ENCODE measurements around the gene MTURN.

The MTURN gene

DNA sequence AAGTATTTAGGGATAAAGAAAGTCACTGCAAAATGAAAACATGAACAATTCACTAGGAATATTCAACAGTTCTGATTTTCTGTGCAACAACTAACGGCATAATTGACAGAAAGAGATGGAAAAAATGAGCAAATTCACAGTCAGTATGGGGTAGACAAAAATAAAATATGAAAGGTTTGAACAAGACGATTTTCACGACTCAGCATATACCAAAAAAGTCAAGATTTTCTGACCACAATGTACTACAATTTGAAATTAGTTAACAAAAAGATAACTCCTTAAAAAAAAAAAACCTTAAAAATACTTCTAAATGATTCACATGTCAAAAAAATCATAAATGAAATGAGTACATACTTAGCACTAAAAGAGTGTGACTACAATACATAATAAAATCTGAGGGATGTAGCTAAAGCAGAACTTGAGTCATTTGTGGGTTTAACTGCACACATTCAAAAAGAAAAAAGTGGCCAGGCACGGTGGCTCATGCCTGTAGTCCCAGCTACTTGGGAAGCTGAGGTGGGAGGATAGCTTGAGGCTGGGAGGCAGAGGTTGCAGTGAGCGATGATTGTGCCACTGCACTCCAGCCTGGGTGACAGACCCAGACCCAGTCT is 22.6 kb upstream of the MTURN start:
- H3K9me3 ChIP-seq (ENCODE audit: control insufficient read depth, low read length), result peaks cover 15% of the 10 kb centered on the region
- no peaks in the 10 kb centered on the region for H3K36me3 ChIP-seq (ENCODE audit: control insufficient read depth, insufficient read depth, low read length, severe bottlenecking)
- no peak overlapping the region for H3K4me3 ChIP-seq (ENCODE audit: low read length)
- DNase-seq (ENCODE audit: low read depth), result no peak
- peaks cover 12% of the 10 kb centered on the region for H3K4me1 ChIP-seq (ENCODE audit: control insufficient read depth, insufficient read depth, low read length)
- H3K27me3 ChIP-seq (replicated peaks; ENCODE audit: control insufficient read depth, insufficient read depth, low read length), result no peaks in the 10 kb centered on the region
- H3K9ac ChIP-seq (ENCODE audit: low read length), result no peak overlapping the region

DNA sequence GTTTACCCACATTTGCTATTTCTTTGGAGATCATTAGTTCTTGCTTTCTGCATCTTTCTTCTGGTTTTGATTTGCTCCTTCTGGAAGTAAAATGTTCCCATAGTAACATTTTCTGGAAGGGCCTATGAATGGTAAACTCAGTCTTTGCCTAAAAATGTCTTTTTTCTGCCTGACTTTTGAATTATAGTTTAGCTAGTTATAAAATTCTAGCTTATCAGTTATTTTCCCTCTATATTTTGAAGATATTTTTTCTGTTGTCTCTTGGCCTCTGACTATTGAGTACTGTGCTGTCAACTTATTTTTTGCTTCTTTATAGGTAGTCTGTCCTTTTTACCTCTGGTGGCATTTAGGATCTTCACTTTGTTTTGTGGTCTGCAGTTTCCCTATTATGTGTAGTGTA is 21.6 kb upstream of the MTURN start:
- Histone ChIP-seq H3K4me1 (ENCODE audit: control insufficient read depth, insufficient read depth, low read length) (peaks cover 21% of the 10 kb centered on the region), H3K9ac (ENCODE audit: low read length) (no peak overlapping the region), H3K36me3 (ENCODE audit: control insufficient read depth, insufficient read depth, low read length, severe bottlenecking) (no peaks in the 10 kb centered on the region), H3K9me3 (ENCODE audit: control insufficient read depth, low read length) (peaks cover 11% of the 10 kb centered on the region), H3K27me3 (replicated peaks; ENCODE audit: control insufficient read depth, insufficient read depth, low read length) (no peaks in the 10 kb centered on the region), H3K4me3 (ENCODE audit: low read length) (peak overlapping the region; percentile 39)
- DNase-seq (ENCODE audit: low read depth), result no peak

GRCh38 chr7:30114536-30115238 is 20.1 kb upstream of the MTURN start:
- H3K27me3 ChIP-seq (replicated peaks; ENCODE audit: control insufficient read depth, insufficient read depth, low read length), result no peaks in the 10 kb centered on the region
- H3K9ac ChIP-seq (ENCODE audit: low read length), result no peak overlapping the region
- peaks cover 11% of the 10 kb centered on the region for H3K9me3 ChIP-seq (ENCODE audit: control insufficient read depth, low read length)
- H3K4me3 ChIP-seq (ENCODE audit: low read length), result no peak overlapping the region
- H3K4me1 ChIP-seq (ENCODE audit: control insufficient read depth, insufficient read depth, low read length), result peaks cover 21% of the 10 kb centered on the region
- DNase-seq (ENCODE audit: low read depth), result no peak
- no peaks in the 10 kb centered on the region for H3K36me3 ChIP-seq (ENCODE audit: control insufficient read depth, insufficient read depth, low read length, severe bottlenecking)

- peaks cover 21% of the 10 kb centered on the region for H3K4me1 ChIP-seq (ENCODE audit: control insufficient read depth, insufficient read depth, low read length)
- no peak for DNase-seq (ENCODE audit: low read depth)
Measured at GRCh38 chr7:30115709-30116297, 19.0 kb upstream of the MTURN start.

DNA sequence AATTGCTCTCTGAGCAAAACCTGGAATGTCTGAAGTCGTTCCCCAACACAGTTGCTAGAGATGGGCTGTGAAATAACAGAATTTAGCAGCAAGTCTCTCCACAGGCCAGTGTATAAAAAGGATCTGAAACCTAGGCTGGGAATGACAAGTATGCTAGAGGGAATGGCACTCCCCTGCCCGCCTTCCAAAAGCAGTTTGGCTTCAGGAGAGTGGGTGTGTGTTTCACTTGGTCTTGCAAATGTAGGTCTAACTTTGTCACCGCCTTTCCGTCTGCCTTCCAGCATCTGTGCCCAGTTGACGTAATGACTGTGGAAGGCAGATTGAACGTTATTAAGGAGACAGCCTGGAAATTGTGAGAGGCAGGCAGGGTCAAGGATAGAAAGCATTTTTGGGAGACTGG is 18.0 kb upstream of the MTURN start:
- peak; percentile 61 for DNase-seq (ENCODE audit: low read depth)
- H3K9ac ChIP-seq (ENCODE audit: low read length), result peak overlapping the region; percentile 55
- H3K27me3 ChIP-seq (replicated peaks; ENCODE audit: control insufficient read depth, insufficient read depth, low read length), result no peaks in the 10 kb centered on the region
- H3K4me1 ChIP-seq (ENCODE audit: control insufficient read depth, insufficient read depth, low read length), result peaks cover 24% of the 10 kb centered on the region
- H3K4me3 ChIP-seq (ENCODE audit: low read length), result peak overlapping the region; percentile 42
- H3K9me3 ChIP-seq (ENCODE audit: control insufficient read depth, low read length), result peaks cover 11% of the 10 kb centered on the region
- no peaks in the 10 kb centered on the region for H3K36me3 ChIP-seq (ENCODE audit: control insufficient read depth, insufficient read depth, low read length, severe bottlenecking)

More at GRCh38 chr7:30115709-30116297, 19.0 kb upstream of the MTURN start:
- no peak overlapping the region for H3K4me3 ChIP-seq (ENCODE audit: low read length)
- H3K9me3 ChIP-seq (ENCODE audit: control insufficient read depth, low read length), result peaks cover 11% of the 10 kb centered on the region
- no peaks in the 10 kb centered on the region for H3K36me3 ChIP-seq (ENCODE audit: control insufficient read depth, insufficient read depth, low read length, severe bottlenecking)
- H3K27me3 ChIP-seq (replicated peaks; ENCODE audit: control insufficient read depth, insufficient read depth, low read length), result no peaks in the 10 kb centered on the region
- no peak overlapping the region for H3K9ac ChIP-seq (ENCODE audit: low read length)

DNA sequence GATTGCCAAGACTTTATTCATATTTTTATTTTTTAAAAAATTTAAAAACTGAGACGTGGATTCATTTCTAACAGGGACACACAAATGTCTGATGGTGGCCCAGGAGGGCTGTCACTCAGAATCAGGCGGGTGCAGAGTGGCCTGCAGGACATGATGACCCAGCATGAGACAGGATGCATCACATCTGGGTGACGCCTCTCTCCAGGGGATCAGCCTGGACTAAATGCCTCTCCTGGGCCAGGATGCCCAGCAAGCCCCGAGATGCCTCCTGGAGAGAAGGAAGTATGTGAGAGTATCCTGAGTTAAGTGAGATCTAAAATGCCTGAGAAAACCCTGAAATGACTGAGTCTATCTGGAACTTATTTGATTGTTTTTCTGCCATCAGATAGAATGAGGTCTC is 16.9 kb upstream of the MTURN start:
- H3K4me1 ChIP-seq (ENCODE audit: control insufficient read depth, insufficient read depth, low read length), result peaks cover 28% of the 10 kb centered on the region
- no peaks in the 10 kb centered on the region for H3K36me3 ChIP-seq (ENCODE audit: control insufficient read depth, insufficient read depth, low read length, severe bottlenecking)
- no peaks in the 10 kb centered on the region for H3K27me3 ChIP-seq (replicated peaks; ENCODE audit: control insufficient read depth, insufficient read depth, low read length)
- H3K4me3 ChIP-seq (ENCODE audit: low read length), result no peak overlapping the region
- no peak overlapping the region for H3K9ac ChIP-seq (ENCODE audit: low read length)
- DNase-seq (ENCODE audit: low read depth), result no peak
- peaks cover 8% of the 10 kb centered on the region for H3K9me3 ChIP-seq (ENCODE audit: control insufficient read depth, low read length)

- no peak for DNase-seq (ENCODE audit: low read depth)
- H3K27me3 ChIP-seq (replicated peaks; ENCODE audit: control insufficient read depth, insufficient read depth, low read length), result no peaks in the 10 kb centered on the region
- no peak overlapping the region for H3K9ac ChIP-seq (ENCODE audit: low read length)
- peaks cover 49% of the 10 kb centered on the region for H3K4me1 ChIP-seq (ENCODE audit: control insufficient read depth, insufficient read depth, low read length)
- no peak overlapping the region for H3K4me3 ChIP-seq (ENCODE audit: low read length)
- H3K9me3 ChIP-seq (ENCODE audit: control insufficient read depth, low read length), result no peaks in the 10 kb centered on the region
- H3K36me3 ChIP-seq (ENCODE audit: control insufficient read depth, insufficient read depth, low read length, severe bottlenecking), result no peaks in the 10 kb centered on the region
Measured at GRCh38 chr7:30119890-30120577, 14.8 kb upstream of the MTURN start.

DNA sequence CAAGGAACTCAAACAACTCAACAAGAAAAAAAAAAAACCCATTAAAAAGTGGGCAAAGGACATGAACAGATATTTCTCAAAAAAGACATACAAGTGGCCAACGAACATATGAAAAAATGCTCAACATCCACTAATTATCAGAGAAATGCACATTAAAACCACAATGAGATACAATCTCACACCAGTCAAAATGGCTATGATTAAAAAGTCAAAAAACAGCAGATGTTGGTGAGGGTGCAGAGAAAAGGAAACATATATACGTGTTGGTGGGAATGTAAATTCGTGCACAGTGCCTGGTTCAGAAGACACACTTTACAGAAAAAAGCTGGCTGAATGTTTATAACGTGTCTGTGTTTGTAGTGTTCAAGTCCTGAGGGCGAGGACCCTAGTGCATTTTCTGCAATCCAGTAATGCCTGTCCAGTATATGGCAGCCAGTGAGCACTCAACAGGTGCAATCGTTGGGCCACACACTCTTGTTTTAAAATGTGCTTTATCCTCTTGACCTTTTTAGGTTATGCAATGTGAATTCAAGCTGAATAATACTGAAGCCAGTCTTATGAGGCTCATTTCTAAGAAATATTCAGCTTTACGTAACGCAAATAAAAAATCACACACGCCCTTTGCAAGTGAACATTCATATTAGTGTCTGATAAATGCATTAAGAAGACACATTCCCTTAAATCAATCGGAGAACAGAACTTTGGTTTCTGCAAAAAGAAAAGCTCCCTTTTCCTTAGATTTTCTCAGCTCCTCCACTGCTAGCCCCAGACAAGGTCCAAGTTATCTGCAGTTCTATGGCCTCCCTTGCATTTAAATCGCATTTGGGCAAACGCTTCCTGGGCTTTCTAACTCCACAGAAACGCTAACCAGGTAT is 813 bp upstream of the MTURN start:
- no peaks in the 10 kb centered on the region for H3K36me3 ChIP-seq (ENCODE audit: control insufficient read depth, insufficient read depth, low read length, severe bottlenecking)
- H3K9me3 ChIP-seq (ENCODE audit: control insufficient read depth, low read length), result no peaks in the 10 kb centered on the region
- H3K27me3 ChIP-seq (replicated peaks; ENCODE audit: control insufficient read depth, insufficient read depth, low read length), result no peaks in the 10 kb centered on the region
- H3K9ac ChIP-seq (ENCODE audit: low read length), result peak overlapping the region; percentile 73
- peak overlapping the region; percentile 83 for H3K4me3 ChIP-seq (ENCODE audit: low read length)
- H3K4me1 ChIP-seq (ENCODE audit: control insufficient read depth, insufficient read depth, low read length), result peaks cover 54% of the 10 kb centered on the region
- peak; percentile 13 for DNase-seq (ENCODE audit: low read depth)

- H3K4me3 ChIP-seq (ENCODE audit: low read length), result peak overlapping the region; percentile 93
- H3K4me1 ChIP-seq (ENCODE audit: control insufficient read depth, insufficient read depth, low read length), result peaks cover 60% of the 10 kb centered on the region
- DNase-seq (ENCODE audit: low read depth), result peak; percentile 75
- no peaks in the 10 kb centered on the region for H3K9me3 ChIP-seq (ENCODE audit: control insufficient read depth, low read length)
- H3K27me3 ChIP-seq (replicated peaks; ENCODE audit: control insufficient read depth, insufficient read depth, low read length), result no peaks in the 10 kb centered on the region
- peaks cover 4% of the 10 kb centered on the region for H3K36me3 ChIP-seq (ENCODE audit: control insufficient read depth, insufficient read depth, low read length, severe bottlenecking)
- peak overlapping the region; percentile 92 for H3K9ac ChIP-seq (ENCODE audit: low read length)
Measured at GRCh38 chr7:30135301-30136116, 723 bp downstream of the MTURN start.

DNA sequence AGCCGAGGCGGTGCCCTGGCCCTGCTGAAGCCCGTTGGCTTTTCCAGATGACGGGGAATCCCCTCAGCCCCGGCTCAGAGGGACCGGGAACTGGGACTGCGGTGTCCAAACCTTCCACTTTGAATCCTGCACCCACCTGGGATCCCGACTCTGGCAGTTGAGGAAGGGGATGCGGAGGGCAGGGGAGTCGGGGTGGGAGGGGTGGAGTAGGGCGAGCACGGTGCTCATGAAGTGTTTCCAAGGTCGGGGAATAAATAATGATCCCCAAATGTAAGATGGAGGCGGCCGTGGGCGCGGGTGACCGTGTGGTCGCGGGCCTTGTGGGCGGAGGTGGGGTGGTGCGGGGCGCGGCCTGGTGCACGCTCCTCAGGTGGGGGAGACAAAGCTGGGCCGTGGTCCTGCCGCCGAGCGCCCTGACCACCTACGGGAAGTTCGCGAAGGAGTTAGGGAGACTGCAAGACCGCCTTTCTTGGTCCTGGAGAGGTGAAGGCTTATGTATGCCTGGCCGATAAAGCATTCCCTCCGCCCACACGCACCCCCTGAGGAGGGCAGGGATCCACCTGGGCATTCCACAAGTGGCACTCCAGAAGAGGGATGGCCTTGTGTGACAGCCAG is 1.4 kb downstream of the MTURN start:
- peaks cover 4% of the 10 kb centered on the region for H3K36me3 ChIP-seq (ENCODE audit: control insufficient read depth, insufficient read depth, low read length, severe bottlenecking)
- DNase-seq (ENCODE audit: low read depth), result no peak
- H3K4me3 ChIP-seq (ENCODE audit: low read length), result peak overlapping the region; percentile 93
- peaks cover 55% of the 10 kb centered on the region for H3K4me1 ChIP-seq (ENCODE audit: control insufficient read depth, insufficient read depth, low read length)
- H3K27me3 ChIP-seq (replicated peaks; ENCODE audit: control insufficient read depth, insufficient read depth, low read length), result no peaks in the 10 kb centered on the region
- peak overlapping the region; percentile 92 for H3K9ac ChIP-seq (ENCODE audit: low read length)
- no peaks in the 10 kb centered on the region for H3K9me3 ChIP-seq (ENCODE audit: control insufficient read depth, low read length)
